HCT116 (cell line): ENCODE results near the gene SLC22A4. TPM values are rescaled to one million over a fixed set of nuclear protein-coding genes. Genes with fewer than 3 reads are reported as not detected.

Experiments used
- ATAC-seq: fragments of 200-7000 bp; cut with Tn5 transposase; 2 replicates; pipeline ENCODE4 v1.9.1; 2020; ENCODE audit warnings: mild to moderate bottlenecking, moderate library complexity
- BruUV-seq: library from RNA; stranded (reverse); fragments of 400-500 nt; replicated peaks from 2 replicates; lab custom pipeline; 2021; lab: Mats Ljungman, UMichigan
- CTCF ChIA-PET: fragments of 300-600 bp; sonication (Branson Sonifier 250); formaldehyde crosslinking; loops from one replicate; lab custom pipeline; 2021; ENCODE audit warnings: antibody characterized with exemption; lab: Charles Lee
- POLR2A ChIA-PET: fragments of 300-600, 350-600 bp; sonication (Branson Sonifier 250); formaldehyde crosslinking; loops from one replicate; lab custom pipeline; 2021; ENCODE audit warnings: antibody characterized with exemption; lab: Charles Lee
- RAD21 ChIA-PET, 2 experiments: fragments of 300-600 bp; sonication (Branson Sonifier 250); formaldehyde crosslinking; loops; one replicate each; lab custom pipeline; 2023; ENCODE audit warnings: low total read pairs in 2 of 2; ENCODE audit not compliant: uncharacterized antibody in 2 of 2, unreplicated experiment in 2 of 2, low non-redundant PET in 1 of 2; lab: Charles Lee
- DNase-seq: peaks from one replicate; pipeline ENCODE4 v3.0.0-alpha.2; 2010; ENCODE audit warnings: low read depth, low spot score
- H2AFZ ChIP-seq: fragments of 200-600 bp; shearing (Covaris generic), sonication (generic); 2 replicates; pipeline ENCODE4 v1.6.1; 2017; ENCODE audit warnings: low read depth, mixed run types, mixed read lengths, antibody characterized with exemption, low read length; ENCODE audit not compliant: poor library complexity, severe bottlenecking
- H3K27ac ChIP-seq: 2 replicates; pipeline ENCODE4 v1.5.1; 2012; ENCODE audit warnings: low read depth, low read length
- H3K27me3 ChIP-seq: fragments of 200-600 bp; sonication (generic); 2 replicates; pipeline ENCODE4 v1.6.1; 2016; ENCODE audit warnings: mixed run types, low read length, mixed read lengths; ENCODE audit not compliant: insufficient read depth
- H3K36me3 ChIP-seq, 2 experiments: fragments of 200-500 bp in 1 of 2; fragments of 200-600 bp in 1 of 2; sonication (Bioruptor generic) in 1 of 2; sonication (generic) in 1 of 2; 2 replicates each; pipeline versions ENCODE4 v1.5.1 to v1.6.1; 2014 to 2016; ENCODE audit warnings: low read length in 2 of 2, inconsistent platforms in 1 of 2, mixed read lengths in 1 of 2, mixed run types in 1 of 2; ENCODE audit not compliant: insufficient read depth in 2 of 2, control insufficient read depth in 1 of 2
- H3K4me1 ChIP-seq, 2 experiments: fragments of 200-600 bp in 1 of 2; sonication (generic) in 1 of 2; 2 replicates each; pipeline versions ENCODE4 v1.5.1 to v1.6.1; 2012 to 2017; ENCODE audit warnings: low read length in 2 of 2, inconsistent platforms in 1 of 2, mild to moderate bottlenecking in 1 of 2, mixed read lengths in 1 of 2, mixed run types in 1 of 2, moderate library complexity in 1 of 2; ENCODE audit not compliant: insufficient read depth in 2 of 2, control insufficient read depth in 1 of 2
- H3K4me2 ChIP-seq: fragments of 200-600 bp; sonication (generic); 2 replicates; pipeline ENCODE4 v1.6.1; 2017; ENCODE audit warnings: mixed run types, low read length, mixed read lengths
- H3K4me3 ChIP-seq, 2 experiments: fragments of 200-600 bp in 1 of 2; sonication (generic) in 1 of 2; replicated peaks in 1 of 2; 2 replicates each; pipeline ENCODE4 v1.5.1; 2011 to 2016; ENCODE audit warnings: low read length in 2 of 2, control low read depth in 1 of 2, low read depth in 1 of 2, mild to moderate bottlenecking in 1 of 2, mixed read lengths in 1 of 2, mixed run types in 1 of 2
- H3K79me2 ChIP-seq: fragments of 200-600 bp; sonication (generic); 2 replicates; pipeline ENCODE4 v1.6.1; 2017; ENCODE audit warnings: mild to moderate bottlenecking, mixed run types, low read length, moderate library complexity, mixed read lengths; ENCODE audit not compliant: insufficient read depth
- H3K9ac ChIP-seq: fragments of 200-600 bp; sonication (generic); 2 replicates; pipeline ENCODE4 v1.6.1; 2016; ENCODE audit warnings: low read length, mixed read lengths
- H3K9me2 ChIP-seq: fragments of 200-600 bp; sonication (generic), shearing (Covaris generic); 2 replicates; pipeline ENCODE4 v1.6.1; 2017; ENCODE audit warnings: mixed run types, mild to moderate bottlenecking, moderate library complexity; ENCODE audit not compliant: insufficient read depth
- H3K9me3 ChIP-seq, 2 experiments: fragments of 200-500 bp in 1 of 2; fragments of 200-600 bp in 1 of 2; sonication (Bioruptor generic) in 1 of 2; sonication (generic) in 1 of 2; 2 replicates each; pipeline ENCODE4 v1.6.1; 2014 to 2017; ENCODE audit warnings: low read length in 2 of 2, mixed read lengths in 2 of 2, inconsistent platforms in 1 of 2, low read depth in 1 of 2, mild to moderate bottlenecking in 1 of 2, mixed run types in 1 of 2, moderate library complexity in 1 of 2; ENCODE audit not compliant: control insufficient read depth in 1 of 2, insufficient read depth in 1 of 2
- H4K20me1 ChIP-seq: fragments of 200-600 bp; sonication (generic), shearing (Covaris generic); 2 replicates; pipeline ENCODE4 v1.6.1; 2017; ENCODE audit warnings: mixed run types, mild to moderate bottlenecking, moderate library complexity; ENCODE audit not compliant: insufficient read depth
- ATF3 ChIP-seq: IDR thresholded peaks from 2 replicates; pipeline ENCODE4 v1.6.1; 2012
- CBX3 ChIP-seq: IDR thresholded peaks from 2 replicates; pipeline ENCODE4 v1.6.1; 2012; ENCODE audit warnings: low read depth
- CEBPB ChIP-seq: IDR thresholded peaks from 2 replicates; pipeline ENCODE4 v1.6.1; 2012; ENCODE audit warnings: low read depth
- EGR1 ChIP-seq: IDR thresholded peaks from 2 replicates; pipeline ENCODE4 v1.6.1; 2012; ENCODE audit warnings: low read depth
- ELF1 ChIP-seq: IDR thresholded peaks from 2 replicates; pipeline ENCODE4 v1.6.1; 2012; ENCODE audit warnings: low read depth, borderline replicate concordance
- EZH2 ChIP-seq: fragments of 200-600 bp; sonication (generic); IDR thresholded peaks from 2 replicates; pipeline ENCODE4 v1.6.1; 2017; ENCODE audit warnings: antibody characterized with exemption, mixed run types
- EZH2phosphoT487 ChIP-seq: fragments of 200-600 bp; IDR thresholded peaks from 2 replicates; pipeline ENCODE4 v1.6.1; 2018; ENCODE audit warnings: antibody characterized with exemption, borderline replicate concordance
- MAX ChIP-seq: IDR thresholded peaks from 2 replicates; pipeline ENCODE4 v1.6.1; 2012
- SIN3A ChIP-seq: IDR thresholded peaks from 2 replicates; pipeline ENCODE4 v1.6.1; 2012; ENCODE audit warnings: low read depth
- SP1 ChIP-seq: IDR thresholded peaks from 2 replicates; pipeline ENCODE4 v1.6.1; 2012; ENCODE audit warnings: low read depth
- SRF ChIP-seq: IDR thresholded peaks from 2 replicates; pipeline ENCODE4 v1.6.1; 2012; ENCODE audit warnings: low read depth
- YY1 ChIP-seq: IDR thresholded peaks from 2 replicates; pipeline ENCODE4 v1.6.1; 2011; ENCODE audit warnings: low read length, low read depth, moderate library complexity, mild to moderate bottlenecking; ENCODE audit not compliant: insufficient replicate concordance; ENCODE audit errors: extremely low read depth
- ZNF274 ChIP-seq: fragments of 200-500 bp; sonication (Bioruptor generic); IDR thresholded peaks from 2 replicates; pipeline ENCODE4 v1.6.1; 2014; ENCODE audit warnings: mild to moderate bottlenecking, low read depth, low read length, inconsistent platforms
- intact Hi-C: fragments of 100-400 bp; cut with micrococcal nuclease; formaldehyde crosslinking; loops from 2 replicates; pipeline ENCODE4 v1.10.0; 2022
- total RNA-seq: library from RNA; stranded (reverse); gene quantifications from one replicate; pipeline ENCODE4 v1.2.1, GENCODE V29; 2021; ENCODE audit not compliant: unreplicated experiment

SLC22A4 gene
- total RNA-seq, 1 experiment from 2014 or later = 0.59 TPM

- TF ChIP-seq ELF1 (no peak), CBX3 (no peak), YY1 (no peak), MAX (no peak), EZH2phosphoT487 (no peak), EZH2 (no peak), SRF (no peak), CEBPB (no peak), ATF3 (no peak), SIN3A (no peak), SP1 (no peak), EGR1 (no peak), ZNF274 (no peak)
- TF ChIP-seq, all 23 proteins: peak for 0
- intact Hi-C loops = no loop called here
- Histone ChIP-seq H3K9me2 (no peaks in the 10 kb centered on the region), H3K27me3 (no peaks in the 10 kb centered on the region), H2AFZ (no peak overlapping the region), H3K4me2 (no peak overlapping the region), H3K36me3 (no peaks in the 10 kb centered on the region), H3K4me3 (no peak overlapping the region), H3K9ac (no peak overlapping the region), H3K9me3 (no peaks in the 10 kb centered on the region), H4K20me1 (no peaks in the 10 kb centered on the region), H3K27ac (no peak overlapping the region), H3K4me1 (peaks cover 1 to 30% of the 10 kb centered on the region in 2 experiments), H3K79me2 (no peaks in the 10 kb centered on the region)
- BruUV-seq = no TSS peak
- ChIA-PET RAD21 (no interaction called here), CTCF (no interaction called here), POLR2A (no interaction called here)
- no peak for DNase-seq
- no peak for ATAC-seq
Measured at GRCh38 chr5:132268769-132269551, 25.2 kb upstream of the SLC22A4 start.
